ENCODE data around the gene LARP4B. TPM values are rescaled to one million over a fixed set of nuclear protein-coding genes. Genes with fewer than 3 reads are reported as not detected.

Gene LARP4B
- total and polyA plus RNA-seq, 4 donors: 5.5 to 20.4 (median 12.1) TPM

DNA sequence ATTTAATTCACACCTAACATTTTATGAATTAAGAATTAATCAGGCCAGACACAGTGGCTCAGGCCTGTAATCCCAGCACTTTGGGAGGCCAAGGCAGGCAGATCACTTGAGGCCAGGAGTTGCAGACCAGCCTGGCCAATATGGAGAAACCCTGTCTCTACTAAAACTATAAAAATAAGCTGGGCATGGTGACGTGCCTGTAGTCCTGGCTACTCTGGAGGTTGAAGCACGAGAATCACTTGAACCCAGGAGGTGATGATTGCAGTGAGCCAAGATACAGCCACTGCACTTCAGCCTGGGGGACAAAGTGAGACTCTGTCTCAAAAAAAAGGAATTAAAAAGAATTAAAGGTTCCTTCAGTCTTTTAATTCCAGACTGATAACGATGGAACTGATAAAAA, 11.1 kb downstream of the LARP4B start (continued):
- TF ChIP-seq, protein P1, sequence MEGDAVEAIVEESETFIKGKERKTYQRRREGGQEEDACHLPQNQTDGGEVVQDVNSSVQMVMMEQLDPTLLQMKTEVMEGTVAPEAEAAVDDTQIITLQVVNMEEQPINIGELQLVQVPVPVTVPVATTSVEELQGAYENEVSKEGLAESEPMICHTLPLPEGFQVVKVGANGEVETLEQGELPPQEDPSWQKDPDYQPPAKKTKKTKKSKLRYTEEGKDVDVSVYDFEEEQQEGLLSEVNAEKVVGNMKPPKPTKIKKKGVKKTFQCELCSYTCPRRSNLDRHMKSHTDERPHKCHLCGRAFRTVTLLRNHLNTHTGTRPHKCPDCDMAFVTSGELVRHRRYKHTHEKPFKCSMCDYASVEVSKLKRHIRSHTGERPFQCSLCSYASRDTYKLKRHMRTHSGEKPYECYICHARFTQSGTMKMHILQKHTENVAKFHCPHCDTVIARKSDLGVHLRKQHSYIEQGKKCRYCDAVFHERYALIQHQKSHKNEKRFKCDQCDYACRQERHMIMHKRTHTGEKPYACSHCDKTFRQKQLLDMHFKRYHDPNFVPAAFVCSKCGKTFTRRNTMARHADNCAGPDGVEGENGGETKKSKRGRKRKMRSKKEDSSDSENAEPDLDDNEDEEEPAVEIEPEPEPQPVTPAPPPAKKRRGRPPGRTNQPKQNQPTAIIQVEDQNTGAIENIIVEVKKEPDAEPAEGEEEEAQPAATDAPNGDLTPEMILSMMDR (IDR thresholded peaks at IDR 0.05; ENCODE audit: low read depth, low read length, missing input control): no peak

DNA sequence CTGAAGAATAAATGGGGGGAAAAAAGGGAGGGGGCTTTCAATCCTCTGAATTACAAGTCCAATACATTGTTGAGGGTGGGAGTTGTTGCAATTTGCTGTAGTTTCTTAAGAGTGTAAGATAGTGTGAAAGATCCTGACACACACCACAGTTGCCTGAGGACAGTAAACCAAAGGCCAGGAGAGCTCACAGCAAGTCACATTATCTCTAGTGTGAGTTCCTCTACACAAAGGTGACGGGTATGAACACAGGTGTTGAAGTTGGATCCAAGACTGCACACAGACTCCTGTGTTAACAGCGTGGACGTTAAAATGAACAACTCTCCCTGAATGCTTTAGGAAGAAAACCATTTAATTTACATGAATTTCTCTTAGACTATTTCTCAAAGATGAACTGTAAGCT, 12.0 kb downstream of the LARP4B start:
- 90% methylated on average over 3 of the region's 3 CpGs for WGBS
- H3K4me3 ChIP-seq (ENCODE audit: low read depth in 1 of 3, low read length in 3 of 3): no peak overlapping the region
- no peaks in the 10 kb centered on the region for H3K9me3 ChIP-seq (ENCODE audit: control insufficient read depth in 4 of 4, low read length in 3 of 4)
- H3K36me3 ChIP-seq (ENCODE audit: control insufficient read depth in 4 of 4, insufficient read depth in 3 of 4, low read depth in 1 of 4, low read length in 3 of 4): peaks cover 0 to 5% (median under 1%) of the 10 kb centered on the region in 4 donors
- H3K27ac ChIP-seq (ENCODE audit: low read depth in 1 of 2, low read length in 2 of 2): no peak overlapping the region
- no peak for DNase-seq (ENCODE audit: low spot score)
- TF ChIP-seq EGR1 (IDR thresholded peaks at IDR 0.05; ENCODE audit: low read depth in 2 of 2): no peak
- no peak for TF ChIP-seq HNF4A (conservative IDR thresholded peaks at IDR 0.05)
- TF ChIP-seq GABPA (IDR thresholded peaks at IDR 0.05 in 1 of 2, conservative IDR thresholded peaks at IDR 0.05 in 1 of 2): no peak
- no peak for TF ChIP-seq TAF1 (conservative IDR thresholded peaks at IDR 0.05)
- TF ChIP-seq, protein P2, sequence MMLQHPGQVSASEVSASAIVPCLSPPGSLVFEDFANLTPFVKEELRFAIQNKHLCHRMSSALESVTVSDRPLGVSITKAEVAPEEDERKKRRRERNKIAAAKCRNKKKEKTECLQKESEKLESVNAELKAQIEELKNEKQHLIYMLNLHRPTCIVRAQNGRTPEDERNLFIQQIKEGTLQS (IDR thresholded peaks at IDR 0.05): no peak
- TF ChIP-seq, protein P3, sequence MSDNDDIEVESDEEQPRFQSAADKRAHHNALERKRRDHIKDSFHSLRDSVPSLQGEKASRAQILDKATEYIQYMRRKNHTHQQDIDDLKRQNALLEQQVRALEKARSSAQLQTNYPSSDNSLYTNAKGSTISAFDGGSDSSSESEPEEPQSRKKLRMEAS (IDR thresholded peaks at IDR 0.05): no peak
- no peak for TF ChIP-seq RAD21 (IDR thresholded peaks at IDR 0.05)
- TF ChIP-seq, protein P4, sequence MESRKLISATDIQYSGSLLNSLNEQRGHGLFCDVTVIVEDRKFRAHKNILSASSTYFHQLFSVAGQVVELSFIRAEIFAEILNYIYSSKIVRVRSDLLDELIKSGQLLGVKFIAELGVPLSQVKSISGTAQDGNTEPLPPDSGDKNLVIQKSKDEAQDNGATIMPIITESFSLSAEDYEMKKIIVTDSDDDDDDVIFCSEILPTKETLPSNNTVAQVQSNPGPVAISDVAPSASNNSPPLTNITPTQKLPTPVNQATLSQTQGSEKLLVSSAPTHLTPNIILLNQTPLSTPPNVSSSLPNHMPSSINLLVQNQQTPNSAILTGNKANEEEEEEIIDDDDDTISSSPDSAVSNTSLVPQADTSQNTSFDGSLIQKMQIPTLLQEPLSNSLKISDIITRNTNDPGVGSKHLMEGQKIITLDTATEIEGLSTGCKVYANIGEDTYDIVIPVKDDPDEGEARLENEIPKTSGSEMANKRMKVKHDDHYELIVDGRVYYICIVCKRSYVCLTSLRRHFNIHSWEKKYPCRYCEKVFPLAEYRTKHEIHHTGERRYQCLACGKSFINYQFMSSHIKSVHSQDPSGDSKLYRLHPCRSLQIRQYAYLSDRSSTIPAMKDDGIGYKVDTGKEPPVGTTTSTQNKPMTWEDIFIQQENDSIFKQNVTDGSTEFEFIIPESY (IDR thresholded peaks at IDR 0.05): no peak
- no peak for TF ChIP-seq SP1 (IDR thresholded peaks at IDR 0.05)
- TF ChIP-seq YY1 (IDR thresholded peaks at IDR 0.05): no peak
- TF ChIP-seq, protein P5, sequence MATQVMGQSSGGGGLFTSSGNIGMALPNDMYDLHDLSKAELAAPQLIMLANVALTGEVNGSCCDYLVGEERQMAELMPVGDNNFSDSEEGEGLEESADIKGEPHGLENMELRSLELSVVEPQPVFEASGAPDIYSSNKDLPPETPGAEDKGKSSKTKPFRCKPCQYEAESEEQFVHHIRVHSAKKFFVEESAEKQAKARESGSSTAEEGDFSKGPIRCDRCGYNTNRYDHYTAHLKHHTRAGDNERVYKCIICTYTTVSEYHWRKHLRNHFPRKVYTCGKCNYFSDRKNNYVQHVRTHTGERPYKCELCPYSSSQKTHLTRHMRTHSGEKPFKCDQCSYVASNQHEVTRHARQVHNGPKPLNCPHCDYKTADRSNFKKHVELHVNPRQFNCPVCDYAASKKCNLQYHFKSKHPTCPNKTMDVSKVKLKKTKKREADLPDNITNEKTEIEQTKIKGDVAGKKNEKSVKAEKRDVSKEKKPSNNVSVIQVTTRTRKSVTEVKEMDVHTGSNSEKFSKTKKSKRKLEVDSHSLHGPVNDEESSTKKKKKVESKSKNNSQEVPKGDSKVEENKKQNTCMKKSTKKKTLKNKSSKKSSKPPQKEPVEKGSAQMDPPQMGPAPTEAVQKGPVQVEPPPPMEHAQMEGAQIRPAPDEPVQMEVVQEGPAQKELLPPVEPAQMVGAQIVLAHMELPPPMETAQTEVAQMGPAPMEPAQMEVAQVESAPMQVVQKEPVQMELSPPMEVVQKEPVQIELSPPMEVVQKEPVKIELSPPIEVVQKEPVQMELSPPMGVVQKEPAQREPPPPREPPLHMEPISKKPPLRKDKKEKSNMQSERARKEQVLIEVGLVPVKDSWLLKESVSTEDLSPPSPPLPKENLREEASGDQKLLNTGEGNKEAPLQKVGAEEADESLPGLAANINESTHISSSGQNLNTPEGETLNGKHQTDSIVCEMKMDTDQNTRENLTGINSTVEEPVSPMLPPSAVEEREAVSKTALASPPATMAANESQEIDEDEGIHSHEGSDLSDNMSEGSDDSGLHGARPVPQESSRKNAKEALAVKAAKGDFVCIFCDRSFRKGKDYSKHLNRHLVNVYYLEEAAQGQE (IDR thresholded peaks at IDR 0.05): no peak
- TF ChIP-seq, protein P1 (IDR thresholded peaks at IDR 0.05; ENCODE audit: low read depth, low read length, missing input control): no peak
- TF ChIP-seq RXRA (IDR thresholded peaks at IDR 0.05): no peak
- TF ChIP-seq HNF4G (IDR thresholded peaks at IDR 0.05): no peak
- no peak for TF ChIP-seq NR2F2 (IDR thresholded peaks at IDR 0.05)
- TF ChIP-seq FOXA1 (IDR thresholded peaks at IDR 0.05): no peak
- no peak for TF ChIP-seq JUND (IDR thresholded peaks at IDR 0.05)
- TF ChIP-seq FOXA2 (IDR thresholded peaks at IDR 0.05): no peak
- H3K9ac ChIP-seq (ENCODE audit: low read depth in 1 of 2, low read length in 2 of 2): no peak overlapping the region
- peaks cover 0 to 4% (median 2%) of the 10 kb centered on the region in 4 donors for H3K4me1 ChIP-seq (ENCODE audit: control insufficient read depth in 4 of 4, insufficient read depth in 4 of 4, low read length in 3 of 4)
- H3K27me3 ChIP-seq (ENCODE audit: control insufficient read depth in 4 of 4, insufficient read depth in 4 of 4, low read length in 3 of 4): no peaks in the 10 kb centered on the region
